ENCODE data around the gene FNTB. TPM values are rescaled to one million over a fixed set of nuclear protein-coding genes. Genes with fewer than 3 reads are reported as not detected.
A peak's percentile ranks its signal among the peaks of the same experiment; 100 is the strongest.

FNTB gene
- total and polyA plus RNA-seq, 2 experiments from 2014 or later = 18.1 to 24.3 TPM

DNA sequence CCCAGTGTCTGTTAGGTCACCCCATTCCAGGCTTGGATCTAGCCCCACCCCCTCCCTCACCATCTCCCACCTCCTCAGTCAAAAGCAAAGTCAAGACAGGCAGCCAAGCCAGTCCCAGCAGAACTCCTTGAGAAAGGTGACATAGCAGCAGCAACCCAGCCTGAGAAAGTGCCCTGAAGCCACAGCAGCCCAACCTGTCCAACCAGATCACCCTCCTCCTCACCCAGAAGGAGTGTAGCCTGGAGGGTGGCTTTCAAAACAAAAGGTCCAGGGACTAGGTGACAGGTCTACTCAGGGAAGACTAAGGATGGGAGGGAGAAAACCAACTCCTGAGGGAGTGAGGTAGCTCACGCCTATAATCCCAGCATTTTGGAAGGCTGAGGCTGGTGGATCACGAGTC, 19.7 kb upstream of the FNTB start:
- Histone ChIP-seq H3K27me3 (no peaks in the 10 kb centered on the region), H3K4me2 (no peak overlapping the region), H3K4me1 (ENCODE audit: insufficient read depth) (peaks cover 6% of the 10 kb centered on the region), H4K20me1 (ENCODE audit: insufficient read depth, poor library complexity, severe bottlenecking) (no peaks in the 10 kb centered on the region), H3K79me2 (peaks cover 38% of the 10 kb centered on the region), H3K9me3 (ENCODE audit: low read depth) (no peaks in the 10 kb centered on the region), H3K4me3 (no peak overlapping the region), H3K36me3 (replicated peaks; ENCODE audit: insufficient read depth, low read depth) (no peaks in the 10 kb centered on the region), H3K9me2 (replicated peaks; ENCODE audit: insufficient read depth) (no peaks in the 10 kb centered on the region), H2AFZ (no peak overlapping the region), H3K27ac (no peak overlapping the region)
- DNase-seq (ENCODE audit: low spot score) = peak; percentile 28
- TF ChIP-seq EZH2 (IDR thresholded peaks at IDR 0.05; ENCODE audit: borderline replicate concordance) (no peak), EZH2phosphoT487 (IDR thresholded peaks at IDR 0.05; ENCODE audit: low read depth, severe bottlenecking, unreplicated experiment) (no peak), CTCF (IDR thresholded peaks at IDR 0.05; ENCODE audit: poor library complexity) (no peak)
- WGBS (ENCODE audit: low lambda C conversion rate, missing lambda C conversion rate) = 83% methylated on average over 2 of the region's 2 CpGs

DNA sequence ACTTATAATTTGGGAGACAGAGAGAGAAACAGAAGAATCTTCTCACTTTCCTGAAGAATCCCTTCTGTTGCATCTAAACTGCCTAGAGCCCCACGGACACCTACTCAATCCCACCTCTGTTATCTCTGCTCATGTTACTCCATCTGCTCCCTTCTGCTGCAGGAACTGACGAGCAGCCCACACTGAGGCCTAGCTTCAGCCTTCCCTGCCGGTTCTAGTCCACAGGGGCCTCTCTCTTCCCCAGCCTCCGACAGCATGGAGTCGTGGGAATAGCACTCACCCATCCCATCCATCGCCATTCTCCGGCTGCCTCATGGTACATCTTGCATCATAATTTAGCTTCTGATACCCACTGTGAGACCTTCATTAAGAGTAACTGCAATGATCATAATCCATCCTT, 18.5 kb upstream of the FNTB start:
- no peak overlapping the region for H2AFZ ChIP-seq
- H3K9me2 ChIP-seq (replicated peaks; ENCODE audit: insufficient read depth) = no peaks in the 10 kb centered on the region
- DNase-seq (ENCODE audit: low spot score) = no peak
- no peak overlapping the region for H3K4me3 ChIP-seq
- TF ChIP-seq EZH2 (IDR thresholded peaks at IDR 0.05; ENCODE audit: borderline replicate concordance) (no peak), CTCF (IDR thresholded peaks at IDR 0.05; ENCODE audit: poor library complexity) (no peak), EZH2phosphoT487 (IDR thresholded peaks at IDR 0.05; ENCODE audit: low read depth, severe bottlenecking, unreplicated experiment) (no peak)
- no peaks in the 10 kb centered on the region for H3K27me3 ChIP-seq
- H3K36me3 ChIP-seq (replicated peaks; ENCODE audit: insufficient read depth, low read depth) = no peaks in the 10 kb centered on the region
- no peak overlapping the region for H3K4me2 ChIP-seq
- peaks cover 38% of the 10 kb centered on the region for H3K79me2 ChIP-seq
- no peaks in the 10 kb centered on the region for H3K9me3 ChIP-seq (ENCODE audit: low read depth)
- peaks cover 6% of the 10 kb centered on the region for H3K4me1 ChIP-seq (ENCODE audit: insufficient read depth)
- no peaks in the 10 kb centered on the region for H4K20me1 ChIP-seq (ENCODE audit: insufficient read depth, poor library complexity, severe bottlenecking)
- no peak overlapping the region for H3K27ac ChIP-seq
- WGBS (ENCODE audit: low lambda C conversion rate, missing lambda C conversion rate) = 81% methylated on average over 7 of the region's 7 CpGs

DNA sequence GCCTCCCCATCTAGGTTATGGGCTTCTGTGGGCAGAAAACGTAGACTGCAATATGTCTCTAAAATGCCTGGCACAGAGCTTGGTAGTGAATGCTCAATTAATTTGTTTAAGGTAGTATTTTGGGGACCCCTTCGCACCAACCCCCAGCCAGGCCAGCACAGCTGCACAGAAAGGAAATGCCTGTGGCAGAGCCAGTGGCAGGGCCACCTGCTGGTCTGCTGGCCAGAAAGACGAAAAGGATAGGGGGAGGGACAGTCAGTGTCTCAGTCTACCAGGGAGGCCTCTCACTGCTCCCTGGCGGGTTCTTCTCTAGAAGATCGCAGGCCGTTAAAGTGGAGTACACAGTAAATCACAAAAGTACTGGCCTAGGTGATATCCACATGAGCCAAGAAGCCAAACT, 18.0 kb upstream of the FNTB start:
- Histone ChIP-seq H3K27me3 (no peaks in the 10 kb centered on the region), H3K4me1 (ENCODE audit: insufficient read depth) (peaks cover 6% of the 10 kb centered on the region), H3K9me2 (replicated peaks; ENCODE audit: insufficient read depth) (no peaks in the 10 kb centered on the region), H3K79me2 (peaks cover 37% of the 10 kb centered on the region), H2AFZ (no peak overlapping the region), H4K20me1 (ENCODE audit: insufficient read depth, poor library complexity, severe bottlenecking) (no peaks in the 10 kb centered on the region), H3K4me3 (no peak overlapping the region), H3K4me2 (no peak overlapping the region), H3K9me3 (ENCODE audit: low read depth) (no peaks in the 10 kb centered on the region), H3K36me3 (replicated peaks; ENCODE audit: insufficient read depth, low read depth) (no peaks in the 10 kb centered on the region), H3K27ac (no peak overlapping the region)
- DNase-seq (ENCODE audit: low spot score) = no peak
- TF ChIP-seq CTCF (IDR thresholded peaks at IDR 0.05; ENCODE audit: poor library complexity) (no peak), EZH2 (IDR thresholded peaks at IDR 0.05; ENCODE audit: borderline replicate concordance) (no peak), EZH2phosphoT487 (IDR thresholded peaks at IDR 0.05; ENCODE audit: low read depth, severe bottlenecking, unreplicated experiment) (no peak)
- WGBS (ENCODE audit: low lambda C conversion rate, missing lambda C conversion rate) = 71% methylated on average over 6 of the region's 6 CpGs

DNA sequence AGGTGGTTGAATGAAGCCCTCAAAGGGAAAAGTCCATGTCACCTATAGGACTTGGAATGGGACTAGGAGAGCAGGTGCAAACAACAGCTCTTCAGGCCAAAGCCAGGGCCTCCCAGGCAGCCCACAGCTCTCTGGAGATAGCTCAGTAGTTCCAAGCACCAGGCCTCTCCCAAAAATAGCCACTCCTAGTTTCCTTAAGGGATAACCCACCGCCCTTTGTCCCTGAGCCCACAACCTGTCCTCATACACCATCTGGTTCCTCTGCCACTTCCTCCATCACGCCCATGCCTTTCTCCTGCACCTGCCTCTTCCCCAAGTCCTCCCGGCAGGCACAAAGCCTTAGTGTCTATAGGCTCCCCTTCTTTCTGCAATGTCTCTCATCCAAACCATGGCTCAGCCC, 16.7 kb upstream of the FNTB start:
- no peaks in the 10 kb centered on the region for H3K27me3 ChIP-seq
- H4K20me1 ChIP-seq (ENCODE audit: insufficient read depth, poor library complexity, severe bottlenecking) = no peaks in the 10 kb centered on the region
- 91% methylated on average over 3 of the region's 3 CpGs for WGBS (ENCODE audit: low lambda C conversion rate, missing lambda C conversion rate)
- H3K9me3 ChIP-seq (ENCODE audit: low read depth) = no peaks in the 10 kb centered on the region
- H2AFZ ChIP-seq = no peak overlapping the region
- H3K9me2 ChIP-seq (replicated peaks; ENCODE audit: insufficient read depth) = no peaks in the 10 kb centered on the region
- H3K27ac ChIP-seq = no peak overlapping the region
- TF ChIP-seq EZH2 (IDR thresholded peaks at IDR 0.05; ENCODE audit: borderline replicate concordance) (no peak), EZH2phosphoT487 (IDR thresholded peaks at IDR 0.05; ENCODE audit: low read depth, severe bottlenecking, unreplicated experiment) (no peak), CTCF (IDR thresholded peaks at IDR 0.05; ENCODE audit: poor library complexity) (no peak)
- H3K4me2 ChIP-seq = peak overlapping the region; percentile 98
- no peaks in the 10 kb centered on the region for H3K36me3 ChIP-seq (replicated peaks; ENCODE audit: insufficient read depth, low read depth)
- peaks cover 6% of the 10 kb centered on the region for H3K4me1 ChIP-seq (ENCODE audit: insufficient read depth)
- peaks cover 33% of the 10 kb centered on the region for H3K79me2 ChIP-seq
- no peak for DNase-seq (ENCODE audit: low spot score)
- no peak overlapping the region for H3K4me3 ChIP-seq

All from hepatocyte (in vitro differentiated cells).